ENCODE measurements around the gene MGAT4A. TPM values are rescaled to one million over a fixed set of nuclear protein-coding genes. Genes with fewer than 3 reads are reported as not detected.
"Not testable (repeated sequence)": the region's sequence is repeated elsewhere in the genome, so short reads cannot be mapped to it uniquely, and the experiment has no call there.

The MGAT4A gene
- total RNA-seq, 2 experiments from 2014 or later = 10.1 to 15.4 TPM

DNA sequence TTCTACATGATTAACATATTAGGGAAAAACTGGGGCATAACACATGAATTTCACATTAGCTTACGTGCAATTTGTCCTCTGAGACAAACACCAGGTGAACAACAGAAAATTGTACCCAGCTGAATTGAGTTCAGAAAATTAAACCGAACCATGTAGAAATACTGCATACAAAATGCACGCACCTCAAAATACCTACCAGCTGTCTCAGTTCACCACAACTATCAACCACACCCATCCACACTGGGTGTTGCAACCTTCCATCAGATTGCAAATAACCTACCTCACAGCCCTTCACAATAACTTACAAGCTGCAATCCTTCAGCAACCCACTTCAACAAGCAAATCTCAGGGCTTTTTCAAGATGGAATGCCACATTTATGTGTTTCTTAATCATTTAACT, 66.6 kb downstream of the MGAT4A start:
- no peak overlapping the region for H3K4me2 ChIP-seq (ENCODE audit: low read length)
- POLR2A ChIA-PET = interaction anchor here (0.6 kb wide), 1 partner anchor 26 kb away, joined by 3 read pairs; no protein-coding TSS in a partner anchor
- H2AFZ ChIP-seq (ENCODE audit: low read length) = no peak overlapping the region
- no peaks in the 10 kb centered on the region for H4K20me1 ChIP-seq (ENCODE audit: insufficient read depth, low read length)
- H3K9me2 ChIP-seq (ENCODE audit: insufficient read depth, low read length) = no peaks in the 10 kb centered on the region
- H3K4me3 ChIP-seq (ENCODE audit: low read depth, low read length, poor library complexity, severe bottlenecking) = no peak overlapping the region
- 0 out of 2 replicates have a peak, but pooled peaks cover 6% of the 10 kb centered on the region for H3K36me3 ChIP-seq (ENCODE audit: insufficient read depth, low read length)
- CTCF ChIA-PET (ENCODE audit: unreplicated experiment) = no interaction called here
- no peak for TF ChIP-seq EZH2phosphoT487 (IDR thresholded peaks at IDR 0.05; ENCODE audit: borderline replicate concordance, low read depth, low read length)
- TF ChIP-seq, protein P1, sequence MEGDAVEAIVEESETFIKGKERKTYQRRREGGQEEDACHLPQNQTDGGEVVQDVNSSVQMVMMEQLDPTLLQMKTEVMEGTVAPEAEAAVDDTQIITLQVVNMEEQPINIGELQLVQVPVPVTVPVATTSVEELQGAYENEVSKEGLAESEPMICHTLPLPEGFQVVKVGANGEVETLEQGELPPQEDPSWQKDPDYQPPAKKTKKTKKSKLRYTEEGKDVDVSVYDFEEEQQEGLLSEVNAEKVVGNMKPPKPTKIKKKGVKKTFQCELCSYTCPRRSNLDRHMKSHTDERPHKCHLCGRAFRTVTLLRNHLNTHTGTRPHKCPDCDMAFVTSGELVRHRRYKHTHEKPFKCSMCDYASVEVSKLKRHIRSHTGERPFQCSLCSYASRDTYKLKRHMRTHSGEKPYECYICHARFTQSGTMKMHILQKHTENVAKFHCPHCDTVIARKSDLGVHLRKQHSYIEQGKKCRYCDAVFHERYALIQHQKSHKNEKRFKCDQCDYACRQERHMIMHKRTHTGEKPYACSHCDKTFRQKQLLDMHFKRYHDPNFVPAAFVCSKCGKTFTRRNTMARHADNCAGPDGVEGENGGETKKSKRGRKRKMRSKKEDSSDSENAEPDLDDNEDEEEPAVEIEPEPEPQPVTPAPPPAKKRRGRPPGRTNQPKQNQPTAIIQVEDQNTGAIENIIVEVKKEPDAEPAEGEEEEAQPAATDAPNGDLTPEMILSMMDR (conservative IDR thresholded peaks at IDR 0.05; ENCODE audit: low read length) = no peak
- no peak overlapping the region for H3K27ac ChIP-seq (ENCODE audit: low read depth, low read length, poor library complexity, severe bottlenecking)
- no TSS peak for BruUV-seq (replicated peaks)
- no peaks in the 10 kb centered on the region for H3K4me1 ChIP-seq (ENCODE audit: insufficient read depth, low read length, poor library complexity, severe bottlenecking)
- H3K9me3 ChIP-seq (ENCODE audit: low read length) = peaks cover 5% of the 10 kb centered on the region; the same call in 1 of the 2 replicates
- DNase-seq (ENCODE audit: low spot score) = no peak
- no peaks in the 10 kb centered on the region for H3K79me2 ChIP-seq (ENCODE audit: insufficient read depth, low read depth, low read length)
- intact Hi-C loops (cut with micrococcal nuclease; ENCODE audit: unreplicated experiment) = no loop called here

DNA sequence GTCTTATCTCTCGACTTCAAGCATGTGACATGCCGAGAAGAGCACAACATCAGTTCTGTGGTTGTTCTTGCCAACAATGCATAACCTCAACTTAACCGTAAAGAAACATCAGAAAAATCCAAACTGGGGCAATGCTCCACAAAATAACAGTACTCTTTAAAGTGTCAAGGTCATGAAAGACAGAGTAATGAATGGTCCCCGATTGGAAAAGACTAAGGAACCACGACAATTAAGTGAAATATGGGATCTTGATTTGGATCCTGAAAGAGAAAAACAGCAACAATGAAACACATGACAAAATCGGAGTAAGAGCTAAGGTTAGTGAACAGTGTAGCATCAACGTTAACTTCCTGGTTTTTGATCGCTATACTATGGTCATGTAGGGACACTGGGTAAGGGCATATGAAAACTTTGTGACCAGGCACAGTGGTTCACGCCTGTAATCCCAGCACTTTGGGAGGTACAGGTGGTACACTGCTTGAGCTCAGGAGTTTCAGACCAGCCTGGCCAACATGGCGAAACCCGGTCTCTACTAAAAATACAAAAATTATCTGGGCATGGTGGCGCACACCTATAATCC, 67.3 kb downstream of the MGAT4A start:
- Histone ChIP-seq H2AFZ (ENCODE audit: low read length) (no peak overlapping the region), H3K9me3 (ENCODE audit: low read length) (peaks cover 5% of the 10 kb centered on the region; the same call in 1 of the 2 replicates), H3K9me2 (ENCODE audit: insufficient read depth, low read length) (no peaks in the 10 kb centered on the region), H3K79me2 (ENCODE audit: insufficient read depth, low read depth, low read length) (no peaks in the 10 kb centered on the region), H4K20me1 (ENCODE audit: insufficient read depth, low read length) (no peaks in the 10 kb centered on the region), H3K36me3 (ENCODE audit: insufficient read depth, low read length) (0 out of 2 replicates have a peak, but pooled peaks cover 6% of the 10 kb centered on the region), H3K4me3 (ENCODE audit: low read depth, low read length, poor library complexity, severe bottlenecking) (no peak overlapping the region), H3K4me2 (ENCODE audit: low read length) (no peak overlapping the region), H3K4me1 (ENCODE audit: insufficient read depth, low read length, poor library complexity, severe bottlenecking) (no peaks in the 10 kb centered on the region), H3K27ac (ENCODE audit: low read depth, low read length, poor library complexity, severe bottlenecking) (no peak overlapping the region)
- intact Hi-C loops (cut with micrococcal nuclease; ENCODE audit: unreplicated experiment) = no loop called here
- DNase-seq (ENCODE audit: low spot score) = no peak
- CTCF ChIA-PET (ENCODE audit: unreplicated experiment) = no interaction called here
- no TSS peak for BruUV-seq (replicated peaks)
- TF ChIP-seq, protein P1 (conservative IDR thresholded peaks at IDR 0.05; ENCODE audit: low read length) = no peak
- TF ChIP-seq EZH2phosphoT487 (IDR thresholded peaks at IDR 0.05; ENCODE audit: borderline replicate concordance, low read depth, low read length) = no peak
- POLR2A ChIA-PET = interaction anchor here (0.6 to 0.7 kb wide), 4 partner anchors 27 to 92 kb away, joined by 3 to 5 read pairs (median 3); no protein-coding TSS in a partner anchor

DNA sequence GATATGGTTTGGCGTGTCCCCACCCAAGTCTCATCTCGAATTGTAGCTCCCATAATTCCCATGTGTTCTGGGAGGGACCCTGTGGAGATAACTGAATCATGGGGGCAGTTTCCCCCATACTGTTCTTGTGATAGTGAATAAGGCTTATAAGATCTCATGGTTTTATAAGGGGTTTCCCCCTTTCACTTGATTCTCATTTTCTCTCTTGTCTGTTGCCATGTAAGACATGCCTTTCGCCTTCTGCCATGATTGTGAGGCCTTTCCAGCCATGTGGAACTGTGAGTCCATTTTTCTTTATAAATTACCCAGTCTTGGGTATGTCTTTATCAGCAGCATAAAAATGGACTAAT, 71.5 kb downstream of the MGAT4A start:
- BruUV-seq (replicated peaks); DNase-seq (ENCODE audit: low spot score); H3K4me1 ChIP-seq (ENCODE audit: insufficient read depth, low read length, poor library complexity, severe bottlenecking); H3K36me3 ChIP-seq (ENCODE audit: insufficient read depth, low read length); H3K9me2 ChIP-seq (ENCODE audit: insufficient read depth, low read length); H3K4me2 ChIP-seq (ENCODE audit: low read length); H2AFZ ChIP-seq (ENCODE audit: low read length); H3K79me2 ChIP-seq (ENCODE audit: insufficient read depth, low read depth, low read length); H3K9me3 ChIP-seq (ENCODE audit: low read length); H3K27ac ChIP-seq (ENCODE audit: low read depth, low read length, poor library complexity, severe bottlenecking); H4K20me1 ChIP-seq (ENCODE audit: insufficient read depth, low read length); H3K4me3 ChIP-seq (ENCODE audit: low read depth, low read length, poor library complexity, severe bottlenecking); CTCF ChIA-PET (ENCODE audit: unreplicated experiment): not testable (repeated sequence)
- intact Hi-C loops (cut with micrococcal nuclease; ENCODE audit: unreplicated experiment) = loop anchor here (10.0 kb wide), 1 partner anchor 65 kb away; no protein-coding TSS in a partner anchor
- POLR2A ChIA-PET = interaction anchor here (0.6 to 0.8 kb wide), 2 partner anchors 144 to 285 kb away, joined by 3 read pairs; no protein-coding TSS in a partner anchor

Data from OCI-LY7 (cell line).